ENCODE data around the gene APOBEC3A.
"Not testable (repeated sequence)": the region's sequence is repeated elsewhere in the genome, so short reads cannot be mapped to it uniquely, and the experiment has no call there.

The APOBEC3A gene

GRCh38 chr22:38981992-38982927 is 24.9 kb downstream of the APOBEC3A start, which contains the start of gene APOBEC3B:
Gene APOBEC3B, plus strand, starts transcription at chr22:38982347. Its CDS starts 107 bp downstream, at chr22:38982454.
- peak; percentile 63 for DNase-seq

DNA sequence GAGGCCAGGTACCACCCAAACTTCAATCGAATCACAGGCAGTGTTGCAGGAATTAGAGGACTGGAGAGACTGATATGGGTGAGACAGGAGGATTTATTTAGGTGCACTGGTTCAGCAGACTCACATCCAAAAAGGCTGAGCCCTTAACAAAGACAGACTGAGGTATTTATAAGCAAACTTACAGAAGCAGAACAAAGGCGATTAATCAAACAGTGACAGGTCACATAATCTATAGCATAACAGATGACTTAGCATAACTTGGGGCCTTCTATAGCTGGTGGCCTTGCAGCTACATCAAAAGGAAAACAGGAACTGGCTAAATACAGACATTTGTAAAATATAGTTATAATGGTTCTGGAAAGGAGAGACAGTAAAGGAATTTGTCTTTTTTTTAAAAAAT is 26.8 kb downstream of the APOBEC3A start:
- no peak for DNase-seq

- DNase-seq: peak; percentile 71
Measured at GRCh38 chr22:38984784-38985757, 27.7 kb downstream of the APOBEC3A start.

GRCh38 chr22:38986629-38987028 is 29.2 kb downstream of the APOBEC3A start:
- no peak for DNase-seq

GRCh38 chr22:38987171-38987895 is 29.9 kb downstream of the APOBEC3A start:
- DNase-seq: no peak

DNA sequence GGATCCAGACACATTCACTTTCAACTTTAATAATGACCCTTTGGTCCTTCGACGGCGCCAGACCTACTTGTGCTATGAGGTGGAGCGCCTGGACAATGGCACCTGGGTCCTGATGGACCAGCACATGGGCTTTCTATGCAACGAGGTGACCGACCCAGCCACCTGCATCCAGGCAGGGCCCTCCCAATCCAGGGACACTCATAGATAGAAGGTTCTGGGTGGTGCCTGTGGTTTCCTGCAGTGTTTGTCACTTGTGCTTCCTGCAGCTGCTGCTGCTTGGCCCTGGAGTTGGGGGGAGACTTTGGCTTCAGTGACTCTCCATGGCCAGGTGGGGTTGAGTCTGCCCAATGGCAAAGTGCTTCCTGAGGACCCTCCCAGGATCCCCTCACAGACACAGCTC is 32.1 kb downstream of the APOBEC3A start:
- peak; percentile 35 for DNase-seq

DNA sequence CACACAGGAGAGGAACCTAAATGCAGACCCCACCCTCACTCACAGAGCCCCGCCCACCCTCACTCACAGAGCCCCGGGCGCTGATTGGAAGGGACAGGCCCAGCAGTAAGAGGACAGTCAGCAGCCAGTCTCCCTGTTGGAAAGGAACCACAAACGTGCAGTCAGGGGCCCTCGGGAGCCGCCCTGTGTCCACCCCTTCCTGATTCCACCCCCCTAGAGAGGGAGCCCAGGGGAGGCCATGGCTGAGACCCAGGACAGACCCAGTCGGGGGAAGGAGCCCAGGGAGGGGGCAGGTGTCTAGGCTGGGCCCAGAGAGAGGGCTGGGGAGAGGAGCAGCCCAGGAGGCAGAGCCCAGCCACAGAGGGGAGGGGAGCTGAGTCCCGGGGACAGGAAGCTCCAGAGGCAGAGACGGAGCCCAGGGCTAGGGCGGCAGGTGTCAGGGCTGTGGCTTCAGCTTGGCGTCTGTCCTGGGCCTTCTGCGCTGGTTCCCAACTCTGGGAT is 35.5 kb downstream of the APOBEC3A start:
- DNase-seq: not testable (repeated sequence)

GRCh38 chr22:38996105-38996504 is 38.7 kb downstream of the APOBEC3A start:
- DNase-seq: no peak

DNA sequence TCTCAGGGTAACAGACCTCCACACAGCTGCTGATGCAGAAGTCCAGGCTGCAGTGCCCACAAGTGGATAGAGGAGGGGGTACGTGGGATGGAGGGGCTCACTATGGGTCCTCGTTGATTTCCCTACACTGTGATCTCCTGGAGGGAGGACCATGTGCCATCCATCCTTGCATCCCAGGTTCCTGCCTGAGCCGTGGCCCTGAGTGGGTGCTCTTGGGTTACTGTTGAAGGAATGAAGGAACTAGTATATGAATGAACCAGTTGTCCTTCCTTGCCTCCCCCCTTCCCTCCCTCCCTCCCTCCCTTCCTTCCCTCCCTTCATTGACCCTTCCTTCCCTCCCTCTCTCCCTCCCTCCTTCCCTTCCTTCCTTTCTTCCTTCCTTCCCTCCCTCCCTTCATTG is 40.1 kb downstream of the APOBEC3A start:
- no peak for DNase-seq

DNA sequence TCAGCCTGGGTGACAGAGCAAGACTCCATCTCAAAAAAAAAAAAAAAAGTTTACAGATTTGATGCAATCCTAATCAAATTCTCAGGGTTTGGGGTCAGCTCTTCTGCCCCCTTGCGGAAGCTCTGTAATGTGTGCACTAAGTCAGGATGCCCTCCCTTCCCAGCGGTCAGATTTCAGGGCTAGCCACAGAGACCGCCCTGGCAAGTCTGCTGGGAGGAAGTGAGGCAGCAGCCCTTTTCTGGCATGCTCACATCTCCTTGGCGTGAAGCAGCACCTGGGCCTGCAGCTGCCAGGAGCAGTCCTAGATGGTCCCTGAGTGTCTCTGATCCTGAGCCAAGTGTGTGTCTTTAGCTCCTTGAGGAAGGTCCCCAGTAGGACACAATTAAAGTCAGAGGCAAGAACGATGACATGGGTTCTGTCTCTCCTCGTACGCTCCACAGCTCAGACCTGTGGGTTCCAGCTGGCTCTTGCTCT is 45.8 kb downstream of the APOBEC3A start:
- DNase-seq: peak; percentile 80

- no peak for DNase-seq
Measured at GRCh38 chr22:39007177-39007576, 49.8 kb downstream of the APOBEC3A start.

- DNase-seq: not testable (repeated sequence)
Measured at GRCh38 chr22:39008271-39008850, 51.0 kb downstream of the APOBEC3A start.

- DNase-seq: no peak
Measured at GRCh38 chr22:39010946-39011345, 53.5 kb downstream of the APOBEC3A start.
